Epithelial cell of esophagus (primary cell): ENCODE measurements around the gene CRIM1.

ENCODE experiments used
- DNase-seq: peaks from one replicate; pipeline ENCODE4 v3.0.0; 2010; ENCODE audit warnings: low read depth
- H3K4me3 ChIP-seq: 2 replicates; pipeline ENCODE4 v1.5.1; 2011; ENCODE audit warnings: mild to moderate bottlenecking, low read length, control low read depth
- TF ChIP-seq, protein P1 (sequence below): IDR thresholded peaks from 2 replicates; pipeline ENCODE4 v1.5.1; 2011; ENCODE audit warnings: low read depth, mild to moderate bottlenecking, low read length, control low read depth, inconsistent platforms; ENCODE audit not compliant: insufficient read depth; ENCODE audit errors: missing control alignments

The CRIM1 gene

DNA sequence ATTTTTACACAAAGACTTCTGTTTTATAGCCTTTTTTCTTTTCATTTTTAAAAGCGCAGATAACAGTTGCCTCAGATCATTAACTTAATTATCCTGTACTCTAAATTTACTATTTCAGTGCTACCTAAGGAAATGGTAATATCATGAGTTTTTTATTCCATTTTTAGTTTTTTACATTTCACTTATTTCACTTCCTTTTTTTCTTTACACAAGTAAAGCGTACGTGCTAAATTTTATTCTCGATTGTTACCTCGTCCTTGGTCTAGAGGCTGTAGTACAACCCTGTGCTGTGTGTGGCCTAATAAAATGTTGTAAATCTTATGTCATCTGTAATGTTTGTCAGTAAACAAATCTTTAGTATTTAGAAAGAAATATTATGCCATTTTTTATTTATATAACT, 49.2 kb downstream of the CRIM1 start:
- TF ChIP-seq, protein P1, sequence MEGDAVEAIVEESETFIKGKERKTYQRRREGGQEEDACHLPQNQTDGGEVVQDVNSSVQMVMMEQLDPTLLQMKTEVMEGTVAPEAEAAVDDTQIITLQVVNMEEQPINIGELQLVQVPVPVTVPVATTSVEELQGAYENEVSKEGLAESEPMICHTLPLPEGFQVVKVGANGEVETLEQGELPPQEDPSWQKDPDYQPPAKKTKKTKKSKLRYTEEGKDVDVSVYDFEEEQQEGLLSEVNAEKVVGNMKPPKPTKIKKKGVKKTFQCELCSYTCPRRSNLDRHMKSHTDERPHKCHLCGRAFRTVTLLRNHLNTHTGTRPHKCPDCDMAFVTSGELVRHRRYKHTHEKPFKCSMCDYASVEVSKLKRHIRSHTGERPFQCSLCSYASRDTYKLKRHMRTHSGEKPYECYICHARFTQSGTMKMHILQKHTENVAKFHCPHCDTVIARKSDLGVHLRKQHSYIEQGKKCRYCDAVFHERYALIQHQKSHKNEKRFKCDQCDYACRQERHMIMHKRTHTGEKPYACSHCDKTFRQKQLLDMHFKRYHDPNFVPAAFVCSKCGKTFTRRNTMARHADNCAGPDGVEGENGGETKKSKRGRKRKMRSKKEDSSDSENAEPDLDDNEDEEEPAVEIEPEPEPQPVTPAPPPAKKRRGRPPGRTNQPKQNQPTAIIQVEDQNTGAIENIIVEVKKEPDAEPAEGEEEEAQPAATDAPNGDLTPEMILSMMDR, result no peak
- no peak for DNase-seq
- no peak overlapping the region for H3K4me3 ChIP-seq

DNA sequence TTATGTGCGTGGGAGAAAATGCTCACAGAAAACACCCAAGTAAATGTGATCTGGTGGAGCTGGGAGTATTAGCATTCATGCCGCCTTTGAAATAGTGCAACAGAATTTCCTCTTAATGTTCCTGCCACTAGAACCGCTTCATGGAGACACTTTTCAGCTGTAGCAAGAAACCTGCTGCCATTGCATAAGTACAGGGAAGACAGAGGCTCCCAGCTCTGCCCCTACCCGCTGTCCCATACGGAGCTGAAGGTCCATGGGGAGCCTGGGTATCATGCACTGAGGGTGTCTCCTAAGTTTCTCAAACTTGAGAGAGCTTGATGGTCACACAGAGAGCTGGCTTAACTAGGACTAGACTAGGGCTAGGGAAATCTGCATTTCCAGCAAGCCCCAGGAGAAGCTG, 49.6 kb downstream of the CRIM1 start:
- DNase-seq, result no peak
- TF ChIP-seq, protein P1, result no peak
- H3K4me3 ChIP-seq, result no peak overlapping the region

DNA sequence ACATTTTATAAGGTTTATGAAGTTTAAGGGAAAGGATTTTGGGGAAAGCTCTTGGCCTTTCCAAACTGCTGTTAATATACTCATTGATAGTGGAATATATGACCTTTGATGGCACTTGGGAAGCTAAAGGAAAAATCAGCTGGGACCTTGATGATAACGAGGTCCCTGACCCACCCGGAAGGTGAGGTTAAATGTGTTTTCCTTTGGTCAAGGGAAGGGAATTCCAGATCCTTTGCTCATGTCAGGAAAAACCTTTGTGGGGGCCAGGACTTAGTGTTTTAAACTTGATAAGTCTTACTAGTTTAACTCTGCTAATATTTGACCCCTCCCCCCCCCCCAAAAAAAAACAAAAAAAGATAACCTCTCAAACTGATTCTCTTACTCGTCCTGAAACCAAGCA, 50.7 kb downstream of the CRIM1 start:
- no peak for DNase-seq
- TF ChIP-seq, protein P1, result no peak
- no peak overlapping the region for H3K4me3 ChIP-seq

DNA sequence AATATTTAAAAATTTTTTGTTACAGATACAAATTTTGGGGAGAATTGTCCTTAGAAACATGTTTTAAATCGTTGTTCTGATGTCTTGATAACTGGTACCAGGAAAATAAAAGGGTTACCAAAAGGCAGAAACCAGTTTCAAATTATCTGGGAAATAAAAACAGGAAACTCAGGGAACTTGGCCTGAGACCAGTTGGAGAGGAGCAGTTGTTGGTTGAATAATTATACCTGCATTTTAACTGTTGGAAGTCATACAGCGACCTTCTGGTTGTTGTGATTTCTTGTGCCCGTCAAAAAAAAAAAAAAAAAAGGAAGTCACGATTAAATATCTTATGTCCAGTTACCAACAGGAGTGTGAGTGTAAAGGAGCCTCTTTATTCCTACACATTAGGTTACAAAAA, 51.8 kb downstream of the CRIM1 start:
- TF ChIP-seq, protein P1, result no peak
- no peak overlapping the region for H3K4me3 ChIP-seq
- no peak for DNase-seq

DNA sequence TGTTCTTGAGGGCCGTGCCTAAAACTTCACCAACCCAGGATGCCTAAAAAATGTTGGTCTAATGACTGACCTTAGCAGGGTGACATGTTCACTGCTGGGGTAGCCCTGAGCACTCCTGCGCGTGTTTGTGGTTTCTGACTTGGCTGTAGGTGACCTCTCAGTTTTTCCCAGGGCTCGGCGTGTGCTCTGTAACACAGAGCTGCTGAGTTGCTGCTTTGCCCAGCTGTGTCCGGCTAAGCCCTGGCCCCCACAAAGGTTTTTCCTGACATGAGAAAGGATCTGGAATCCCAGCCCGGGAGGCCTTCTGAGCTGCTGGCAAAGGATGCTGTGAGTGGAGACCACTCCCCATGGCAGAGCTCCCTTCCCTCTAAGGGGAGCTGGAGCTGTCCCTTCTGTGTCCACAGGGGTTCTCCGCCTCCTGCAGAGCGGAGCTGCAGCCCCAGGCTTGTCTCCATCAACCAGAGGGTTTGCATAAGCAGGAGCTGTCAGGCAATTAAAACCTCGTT, 52.7 kb downstream of the CRIM1 start:
- no peak overlapping the region for H3K4me3 ChIP-seq
- TF ChIP-seq, protein P1, result no peak
- DNase-seq, result no peak

DNA sequence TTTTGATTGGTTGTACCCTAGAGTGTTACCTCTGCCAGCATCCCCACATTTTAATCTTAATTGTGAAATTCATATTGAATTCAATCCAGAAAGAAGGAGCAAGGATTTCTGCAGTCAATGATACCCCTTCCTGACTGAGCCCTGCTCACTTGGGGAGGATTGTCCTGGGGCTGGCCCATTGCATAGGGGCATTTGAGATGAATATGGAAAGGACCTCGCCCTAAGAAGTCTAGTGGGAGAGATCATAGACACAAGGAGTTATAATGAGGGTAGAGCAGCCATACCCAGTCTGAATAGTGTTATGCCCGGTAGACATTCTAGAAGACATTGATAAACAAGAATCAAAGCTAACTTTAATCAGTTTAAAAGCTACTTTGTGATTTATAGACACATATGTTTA, 53.8 kb downstream of the CRIM1 start:
- H3K4me3 ChIP-seq, result no peak overlapping the region
- TF ChIP-seq, protein P1, result no peak
- DNase-seq, result no peak

DNA sequence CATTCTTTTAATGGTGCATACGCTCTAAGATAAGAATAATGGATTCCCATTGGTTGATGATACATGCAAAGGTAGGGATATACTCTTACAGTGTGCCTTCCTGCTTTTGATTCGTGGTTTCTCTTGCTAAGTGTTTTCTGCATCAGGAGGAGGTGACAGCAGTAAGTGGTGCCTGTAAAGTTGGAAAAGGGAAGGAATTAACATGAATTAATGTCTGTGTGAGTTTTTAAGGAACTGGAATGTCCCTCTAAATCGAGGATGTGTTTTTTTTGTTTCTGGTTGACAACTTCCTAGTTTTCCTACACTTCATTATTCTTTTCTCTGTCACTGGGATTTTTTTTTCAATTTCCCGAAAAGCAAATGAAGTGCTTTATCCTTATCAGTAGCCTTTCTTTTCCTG, 54.4 kb downstream of the CRIM1 start:
- no peak for DNase-seq
- TF ChIP-seq, protein P1, result no peak
- H3K4me3 ChIP-seq, result no peak overlapping the region
